ENCODE results near the gene SPTAN1. TPM values are rescaled to one million over a fixed set of nuclear protein-coding genes. Genes with fewer than 3 reads are reported as not detected.
"Not testable (repeated sequence)": the region's sequence is repeated elsewhere in the genome, so short reads cannot be mapped to it uniquely, and the experiment has no call there.

The SPTAN1 gene
- total RNA-seq, 1 donor from 2014 or later: 263 TPM

DNA sequence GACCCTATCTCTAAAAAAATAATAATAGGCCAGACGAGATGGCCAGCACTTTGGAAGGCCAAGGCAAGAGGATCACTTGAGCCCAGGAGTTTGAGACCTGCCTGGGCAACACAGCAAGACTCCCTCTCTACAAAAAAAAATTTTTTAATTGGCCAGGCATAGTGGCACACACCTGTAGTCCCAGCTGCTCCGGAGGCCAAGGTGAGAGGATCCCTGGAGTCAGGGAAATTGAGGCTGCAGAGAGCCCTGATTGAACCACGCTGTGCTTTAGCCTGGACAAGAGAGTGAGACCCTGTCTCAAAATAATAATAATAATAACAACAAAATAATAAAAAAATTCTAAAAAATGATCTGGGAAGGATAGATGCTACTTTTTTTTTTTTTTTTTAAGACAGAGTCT is 105.4 kb downstream of the SPTAN1 start:
- DNase-seq (ENCODE audit: low spot score): no peak

DNA sequence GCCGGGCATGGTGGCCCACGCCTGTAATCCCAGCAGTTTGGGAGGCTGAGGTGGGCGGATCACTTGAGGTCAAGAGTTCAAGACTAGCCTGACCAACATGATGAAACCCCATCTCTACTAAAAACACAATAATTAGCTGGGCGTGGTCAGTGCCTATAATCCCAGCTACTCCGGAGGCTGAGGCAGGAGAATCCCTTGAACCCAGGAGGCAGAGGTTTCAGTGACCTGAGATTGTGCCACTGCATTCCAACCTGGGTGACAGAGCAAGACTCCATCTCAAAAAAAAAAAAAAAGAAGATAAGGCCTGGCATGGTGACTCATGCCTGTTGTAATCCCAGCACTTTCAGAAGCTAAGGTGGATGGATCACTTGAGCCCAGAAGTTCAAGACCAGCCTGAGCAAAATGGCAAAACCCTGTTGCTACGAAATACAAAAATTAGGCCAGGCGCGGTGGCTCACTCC is 114.1 kb downstream of the SPTAN1 start:
- DNase-seq (ENCODE audit: low spot score): not testable (repeated sequence)

DNA sequence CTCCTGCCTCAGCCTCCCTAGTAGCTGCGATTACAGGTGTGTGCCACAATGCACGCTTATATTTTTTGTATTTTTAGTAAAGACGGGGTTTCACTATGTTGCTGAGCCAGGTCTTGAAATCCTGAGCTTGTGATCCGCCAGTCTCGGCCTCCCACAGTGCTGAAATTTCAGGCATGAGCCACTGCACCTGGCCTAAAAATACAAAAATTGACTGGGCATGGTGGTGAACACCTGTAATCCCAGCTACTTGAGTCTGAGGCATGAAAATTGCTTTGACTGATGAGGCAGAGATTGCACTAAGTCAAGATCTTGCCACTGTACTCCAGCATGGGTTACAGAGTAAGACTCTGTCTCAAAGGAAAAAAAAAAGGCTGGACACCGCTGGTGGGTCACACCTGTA is 117.4 kb downstream of the SPTAN1 start:
- no peak for DNase-seq (ENCODE audit: low spot score)

DNA sequence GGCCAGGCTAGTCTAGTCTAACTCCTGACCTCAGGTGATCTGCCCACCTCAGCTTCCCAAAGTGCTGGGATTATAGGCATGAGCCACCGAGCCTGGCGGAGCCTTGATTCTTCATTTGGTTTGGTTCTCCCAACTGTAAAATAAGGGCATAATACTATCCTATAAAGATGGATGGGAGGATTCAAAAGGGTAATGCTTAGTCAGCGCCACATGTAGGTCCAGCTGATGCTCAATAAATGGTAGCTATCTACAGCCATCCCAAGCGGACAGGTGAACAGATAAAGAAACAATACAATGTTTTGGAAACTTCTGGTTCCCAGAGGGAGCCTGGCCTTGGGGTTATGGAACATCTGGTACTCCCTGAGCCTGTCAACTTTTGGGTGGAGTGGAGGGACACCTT is 123.0 kb downstream of the SPTAN1 start:
- no peak for DNase-seq (ENCODE audit: low spot score)

DNA sequence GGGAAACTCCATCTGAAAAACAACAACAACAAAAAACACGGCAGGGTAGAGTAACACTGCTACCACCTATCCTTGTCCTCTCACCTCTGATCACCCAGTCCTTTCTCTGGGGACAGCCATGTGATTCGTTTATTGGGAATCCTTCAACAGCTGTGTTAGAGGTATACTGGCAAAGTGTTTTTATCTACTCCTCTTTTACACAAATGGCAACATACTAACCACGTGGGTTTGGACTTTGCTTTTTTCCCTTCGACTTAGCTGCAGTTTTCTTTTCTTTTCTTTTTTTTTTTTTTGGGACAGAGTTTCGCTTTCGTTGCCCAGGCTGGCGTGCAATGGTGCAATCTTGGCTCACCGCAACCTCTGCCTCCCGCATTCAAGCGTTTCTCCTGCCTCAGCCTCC is 125.4 kb downstream of the SPTAN1 start:
- DNase-seq (ENCODE audit: low spot score): no peak

Other genes with a start within 250 kb of the SPTAN1 start
- 8.4 TPM for gene TRUB2, start 230.1 kb upstream of the SPTAN1 start, total RNA-seq (ENCODE audit: insufficient read depth, low replicate concordance)
- gene COQ4, start 229.7 kb upstream of the SPTAN1 start, total RNA-seq (ENCODE audit: insufficient read depth, low replicate concordance): 20.9 TPM
- gene SLC27A4, start 212.1 kb upstream of the SPTAN1 start, total RNA-seq (ENCODE audit: insufficient read depth, low replicate concordance): 8.9 TPM
- gene URM1, start 181.2 kb upstream of the SPTAN1 start, total RNA-seq (ENCODE audit: insufficient read depth, low replicate concordance): 29.1 TPM
- gene CERCAM, start 131.7 kb upstream of the SPTAN1 start, total RNA-seq (ENCODE audit: insufficient read depth, low replicate concordance): 105 TPM
- gene ODF2, start 96.6 kb upstream of the SPTAN1 start, total RNA-seq (ENCODE audit: insufficient read depth, low replicate concordance): 16.6 TPM
- gene GLE1, start 47.9 kb upstream of the SPTAN1 start, total RNA-seq (ENCODE audit: insufficient read depth, low replicate concordance): 8.7 TPM
- 20.0 TPM for gene DYNC2I2, start 104.3 kb downstream of the SPTAN1 start, total RNA-seq (ENCODE audit: insufficient read depth, low replicate concordance)
- 287 TPM for gene SET, start 136.6 kb downstream of the SPTAN1 start, total RNA-seq (ENCODE audit: insufficient read depth, low replicate concordance)
- 1.7 TPM for gene PKN3, start 149.9 kb downstream of the SPTAN1 start, total RNA-seq (ENCODE audit: insufficient read depth, low replicate concordance)
- gene ZDHHC12, start 171.5 kb downstream of the SPTAN1 start, total RNA-seq (ENCODE audit: insufficient read depth, low replicate concordance): 6.5 TPM
- gene ZER1, start 219.3 kb downstream of the SPTAN1 start, total RNA-seq (ENCODE audit: insufficient read depth, low replicate concordance): 15.4 TPM
- 6.5 TPM for gene TBC1D13, start 234.7 kb downstream of the SPTAN1 start, total RNA-seq (ENCODE audit: insufficient read depth, low replicate concordance)

Data from umbilical cord (tissue), 2 donors.